Upper lobe of right lung (tissue), 1 donor: ENCODE data around the gene SLC25A41. TPM values are rescaled to one million over a fixed set of nuclear protein-coding genes. Genes with fewer than 3 reads are reported as not detected.

Source experiments
- ATAC-seq: fragments of 200-7000 bp; cut with Tn5 transposase; one replicate; pipeline ENCODE4 v1.9.1; 2020; ENCODE audit warnings: mild to moderate bottlenecking, moderate library complexity
- DNase-seq: peaks from one replicate; pipeline ENCODE4 v3.0.0-alpha.2; 2020
- H3K27ac ChIP-seq: fragments of 200-600 bp; one replicate; pipeline ENCODE4 v1.8.0; 2022
- H3K27me3 ChIP-seq: fragments of 200-600 bp; one replicate; pipeline ENCODE4 v1.8.0; 2022; ENCODE audit warnings: mild to moderate bottlenecking
- H3K36me3 ChIP-seq: fragments of 200-600 bp; one replicate; pipeline ENCODE4 v1.8.0; 2022
- H3K4me1 ChIP-seq: fragments of 200-600 bp; one replicate; pipeline ENCODE4 v1.8.0; 2022
- H3K4me3 ChIP-seq: fragments of 200-600 bp; one replicate; pipeline ENCODE4 v1.8.0; 2022; ENCODE audit warnings: mild to moderate bottlenecking
- H3K9me3 ChIP-seq: fragments of 200-600 bp; one replicate; pipeline ENCODE4 v1.8.0; 2022
- CTCF ChIP-seq: fragments of 200-600 bp; IDR thresholded peaks from one replicate; pipeline ENCODE4 v1.8.0; 2022; ENCODE audit warnings: antibody characterized with exemption
- intact Hi-C: fragments of 100-400 bp; cut with DNase I; formaldehyde crosslinking; loops from one replicate; pipeline ENCODE4 v1.11.0; 2022
- long read RNA-seq: library from polyadenylated mRNA; unstranded; transcript quantifications from one replicate; pipeline ENCODE4 v2.0.0, GENCODE V29; 2021
- total RNA-seq: library from RNA; stranded (reverse); fragmentation: NEBNext Ultra II Directional; extraction: Animal tissue kit (Norgen Biotek cat#: 25700); gene quantifications from one replicate; pipeline ENCODE4 v1.2.1, GENCODE V29; 2021
- donor health status: DM: no; HTN: yes; CAD: no; lungs with severe emphysema.

The SLC25A41 gene
- not detected for total RNA-seq
- long read RNA-seq: 0 reads

- no peak for TF ChIP-seq CTCF
Observed at GRCh38 chr19:6433663-6434062, at the start of gene SLC25A41. TSS of gene SLC25A41 (minus strand) at chr19:6433763. CDS start at chr19:6433693, 70 bp downstream.

GRCh38 chr19:6483235-6483634 is 49.7 kb upstream of the SLC25A41 start:
- ATAC-seq (no peak), DNase-seq (no peak)
- Histone ChIP-seq H3K27me3 (no peaks in the 10 kb centered on the region), H3K4me3 (no peak overlapping the region), H3K36me3 (no peaks in the 10 kb centered on the region), H3K4me1 (peaks cover 4% of the 10 kb centered on the region), H3K9me3 (no peaks in the 10 kb centered on the region), H3K27ac (no peak overlapping the region)
- TF ChIP-seq CTCF: no peak
- intact Hi-C loops: no loop called here

More at GRCh38 chr19:6433663-6434062, at the start of gene SLC25A41:
- Histone ChIP-seq H3K9me3 (no peaks in the 10 kb centered on the region), H3K4me3 (no peak within 1 kb of the TSS), H3K27ac (no peak within 1 kb of the TSS), H3K27me3 (no peaks in the 10 kb centered on the region), H3K36me3 (no peaks in the 10 kb centered on the region), H3K4me1 (no peaks in the 10 kb centered on the region)
- DNase-seq: no peak
- intact Hi-C loops: no loop called here
- ATAC-seq: no peak

GRCh38 chr19:6482343-6482686 is 48.8 kb upstream of the SLC25A41 start:
- peak overlapping the region; percentile 79 for H3K27ac ChIP-seq
- H3K27me3 ChIP-seq: no peaks in the 10 kb centered on the region
- no peak overlapping the region for H3K4me3 ChIP-seq
- DNase-seq (no peak), ATAC-seq (no peak)
- no peaks in the 10 kb centered on the region for H3K9me3 ChIP-seq
- no peak for TF ChIP-seq CTCF
- no peaks in the 10 kb centered on the region for H3K36me3 ChIP-seq
- intact Hi-C loops: no loop called here
- peaks cover 4% of the 10 kb centered on the region for H3K4me1 ChIP-seq

GRCh38 chr19:6481541-6482342 is 48.2 kb upstream of the SLC25A41 start, which contains the start of gene DENND1C:
TSS of gene DENND1C (minus strand) at chr19:6481787. CDS start at chr19:6481695, 92 bp downstream.
- DNase-seq (no peak), ATAC-seq (peak; percentile 79)
- Histone ChIP-seq H3K9me3 (no peaks in the 10 kb centered on the region), H3K4me1 (peaks cover 4% of the 10 kb centered on the region), H3K36me3 (no peaks in the 10 kb centered on the region), H3K27ac (peak within 1 kb of the TSS; percentile 79), H3K4me3 (peak within 1 kb of the TSS; percentile 51), H3K27me3 (peaks cover 5% of the 10 kb centered on the region)
- intact Hi-C loops: no loop called here
- peak; percentile 57 for TF ChIP-seq CTCF

GRCh38 chr19:6480848-6481415 is 47.4 kb upstream of the SLC25A41 start:
- Histone ChIP-seq H3K9me3 (no peaks in the 10 kb centered on the region), H3K36me3 (no peaks in the 10 kb centered on the region), H3K4me3 (peak overlapping the region; percentile 51), H3K27me3 (peaks cover 8% of the 10 kb centered on the region), H3K4me1 (peaks cover 5% of the 10 kb centered on the region), H3K27ac (peak overlapping the region; percentile 79)
- intact Hi-C loops: no loop called here
- no peak for TF ChIP-seq CTCF
- no peak for DNase-seq
- ATAC-seq: no peak
